GM03348 (cell line): ENCODE measurements around the gene BMERB1.
"Not testable (repeated sequence)": the region's sequence is repeated elsewhere in the genome, so short reads cannot be mapped to it uniquely, and the experiment has no call there.

ENCODE experiments used
- DNase-seq: peaks from one replicate; pipeline ENCODE4 v3.0.0; 2012; ENCODE audit warnings: low spot score

The BMERB1 gene

GRCh38 chr16:15434425-15435215 is at the start of gene BMERB1:
Gene BMERB1 (plus strand): TSS chr16:15434588. CDS start chr16:15434654, 66 bp downstream.
- DNase-seq, result peak; percentile 96

DNA sequence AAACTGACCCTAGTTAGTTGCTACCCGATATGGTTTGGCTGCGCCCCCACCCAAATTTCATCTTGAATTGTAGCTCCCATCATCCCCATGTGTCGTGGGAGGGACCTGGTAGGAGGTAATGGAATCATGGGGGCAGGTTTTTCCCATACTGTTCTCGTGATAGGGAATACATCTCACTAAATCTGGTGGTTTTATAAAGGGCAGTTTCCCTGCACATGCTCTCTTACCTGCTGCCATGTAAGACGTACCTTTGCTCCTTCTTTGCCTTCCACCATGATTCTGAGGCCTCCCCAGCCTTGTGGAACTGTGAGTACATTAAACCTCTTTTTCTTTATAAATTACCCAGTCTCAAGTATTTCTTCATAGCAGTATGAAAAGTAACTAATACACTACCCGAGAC is 46.3 kb upstream of the BMERB1 start:
- not testable (repeated sequence) for DNase-seq

DNA sequence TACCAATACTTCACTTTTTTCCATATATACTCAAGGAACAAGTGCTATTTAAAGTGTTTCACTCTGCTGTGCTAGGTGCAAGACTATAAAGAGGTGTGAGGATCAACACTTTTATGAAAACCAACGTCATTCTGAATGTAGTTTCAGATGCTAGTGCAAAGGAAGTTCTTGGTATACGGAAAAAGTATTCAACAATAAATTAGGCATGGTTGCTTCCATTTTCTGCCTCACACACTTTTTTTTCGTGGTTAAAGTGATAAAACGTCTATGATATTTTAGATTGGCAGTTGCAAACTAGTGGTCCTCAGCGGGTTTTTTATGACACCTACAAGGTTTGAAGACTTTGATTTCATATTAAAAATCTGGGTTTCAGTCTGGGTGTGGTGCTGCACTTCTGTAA is 44.5 kb upstream of the BMERB1 start:
- not testable (repeated sequence) for DNase-seq

DNA sequence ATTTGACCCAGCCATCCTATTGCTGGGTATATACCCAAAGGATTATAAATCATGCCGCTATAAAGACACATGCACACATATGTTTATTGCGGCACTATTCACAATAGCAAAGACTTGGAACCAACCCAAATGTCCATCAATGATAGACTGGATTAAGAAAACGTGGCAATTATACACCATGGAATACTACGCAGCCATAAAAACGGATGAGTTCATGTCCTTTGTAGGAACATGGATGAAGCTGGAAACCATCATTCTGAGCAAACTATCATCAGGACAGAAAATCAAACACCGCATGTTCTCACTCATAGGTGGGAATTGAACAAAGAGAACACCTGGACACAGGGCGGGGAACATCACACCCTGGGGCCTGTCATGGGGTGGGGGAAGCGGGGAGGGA is 41.4 kb upstream of the BMERB1 start:
- not testable (repeated sequence) for DNase-seq

- DNase-seq, result peak; percentile 50
Measured at GRCh38 chr16:15395631-15396508, 38.5 kb upstream of the BMERB1 start, which contains the start of gene MPV17L. Gene MPV17L (plus strand): TSS chr16:15395754. CDS start chr16:15395898, 144 bp downstream.

GRCh38 chr16:15396509-15396829 is 37.9 kb upstream of the BMERB1 start:
- not testable (repeated sequence) for DNase-seq

GRCh38 chr16:15396948-15397594 is 37.3 kb upstream of the BMERB1 start:
- no peak for DNase-seq

GRCh38 chr16:15398618-15399316 is 35.6 kb upstream of the BMERB1 start:
- no peak for DNase-seq

DNA sequence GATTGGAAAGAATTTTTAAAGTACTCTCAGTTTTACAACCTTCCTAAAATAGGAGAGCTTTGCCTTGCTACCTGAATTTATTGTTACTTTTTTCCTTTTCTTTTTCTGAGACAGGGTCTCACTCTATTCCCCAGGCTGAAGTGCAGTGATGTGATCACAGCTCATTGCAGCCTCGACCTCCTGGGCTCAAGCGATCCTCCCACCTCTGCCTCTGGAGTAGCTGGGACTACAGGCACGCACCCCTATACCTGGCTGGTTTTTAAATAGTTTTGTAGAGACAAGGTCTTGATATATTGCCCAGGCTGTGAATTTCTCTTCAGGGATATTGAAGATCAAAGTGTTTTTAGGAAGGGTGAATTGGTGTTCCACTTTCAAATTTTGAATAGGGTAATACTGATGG is 35.1 kb upstream of the BMERB1 start:
- no peak for DNase-seq

- DNase-seq, result not testable (repeated sequence)
Measured at GRCh38 chr16:15400314-15400713, 34.1 kb upstream of the BMERB1 start.

GRCh38 chr16:15401972-15402371 is 32.4 kb upstream of the BMERB1 start:
- no peak for DNase-seq

GRCh38 chr16:15403392-15403995 is 30.9 kb upstream of the BMERB1 start:
- DNase-seq, result no peak

DNA sequence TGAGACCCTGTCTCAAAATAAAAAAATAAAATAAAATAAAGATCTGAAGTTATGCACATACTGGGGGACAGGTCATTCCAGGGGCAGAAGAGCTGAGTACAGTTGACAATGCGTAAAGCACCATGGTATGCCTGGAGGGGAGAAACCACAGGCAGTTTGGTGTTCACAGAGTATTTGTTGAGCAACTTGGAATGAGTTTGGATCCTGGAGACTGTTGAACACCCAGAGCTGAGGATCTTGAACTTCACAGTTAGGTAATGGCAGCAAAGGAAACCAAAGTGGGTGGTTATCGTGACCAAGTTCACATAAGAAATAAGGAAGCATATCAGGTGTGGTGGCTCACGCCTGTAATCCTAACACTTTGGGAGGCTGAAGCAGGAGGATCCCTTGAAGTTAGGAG is 30.3 kb upstream of the BMERB1 start:
- DNase-seq, result not testable (repeated sequence)

DNA sequence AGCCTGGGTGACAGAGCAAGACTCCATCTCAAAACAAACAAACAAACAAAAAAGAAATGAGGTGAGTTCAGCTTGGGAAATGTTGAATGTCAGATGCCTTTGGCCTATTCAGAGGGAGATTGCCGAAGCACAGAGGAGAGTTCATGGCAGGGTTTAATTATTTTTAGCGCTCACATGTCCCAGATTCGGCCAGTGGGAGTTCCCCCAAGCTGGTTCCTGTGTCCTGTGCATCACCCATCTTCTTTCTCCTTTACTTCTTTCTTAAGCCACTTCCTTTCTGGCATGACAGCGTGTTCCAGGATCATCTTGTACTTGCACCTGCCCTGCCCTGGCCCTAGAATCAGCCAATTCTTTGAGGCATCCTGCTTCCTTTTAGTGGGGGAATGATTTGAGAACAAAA is 29.6 kb upstream of the BMERB1 start:
- DNase-seq, result no peak

GRCh38 chr16:15407756-15408155 is 26.6 kb upstream of the BMERB1 start:
- not testable (repeated sequence) for DNase-seq

GRCh38 chr16:15409476-15409875 is 24.9 kb upstream of the BMERB1 start:
- DNase-seq, result not testable (repeated sequence)

DNA sequence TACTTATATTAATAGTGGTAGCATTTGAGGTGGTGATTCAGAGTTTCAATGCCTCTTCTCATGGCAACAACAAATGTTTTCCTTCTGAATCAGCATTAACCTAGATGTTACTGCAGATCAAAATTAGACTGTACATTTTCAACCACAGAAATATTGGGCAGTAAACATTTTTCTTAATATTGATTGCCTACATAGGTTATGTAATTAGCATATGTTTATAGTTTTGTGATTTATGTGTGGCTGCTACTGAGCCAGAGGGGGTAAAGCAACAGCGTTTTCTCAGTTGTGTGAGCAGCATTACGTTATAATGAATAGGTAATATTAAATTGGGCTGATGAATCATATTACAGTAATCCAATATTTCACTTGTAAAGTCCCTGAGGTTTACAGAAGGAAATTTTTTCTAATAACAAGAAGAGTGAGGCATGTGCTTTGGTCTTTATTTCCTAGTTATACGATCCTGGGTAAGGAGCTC is 18.8 kb upstream of the BMERB1 start:
- no peak for DNase-seq

DNA sequence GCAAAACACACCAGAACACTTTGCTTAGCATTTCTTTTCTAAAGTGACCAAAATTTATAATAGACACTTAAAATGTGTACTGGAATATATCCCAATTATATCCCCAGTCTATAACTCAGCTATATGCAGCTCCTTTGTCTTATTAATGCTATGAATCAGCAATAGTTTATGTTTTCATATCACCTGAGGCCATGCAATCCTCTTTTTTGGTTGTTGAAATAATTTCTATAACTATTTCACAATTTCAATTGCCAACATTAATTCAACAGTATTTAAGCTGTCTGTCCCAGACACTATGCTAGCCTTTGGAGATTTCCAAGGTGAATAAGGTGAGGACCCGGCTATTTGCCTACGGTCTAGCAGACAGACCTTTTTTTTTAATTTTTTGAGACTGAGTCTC is 17.2 kb upstream of the BMERB1 start:
- DNase-seq, result no peak

- no peak for DNase-seq
Measured at GRCh38 chr16:15418206-15418605, 16.2 kb upstream of the BMERB1 start.

- not testable (repeated sequence) for DNase-seq
Measured at GRCh38 chr16:15421696-15422095, 12.7 kb upstream of the BMERB1 start.

DNA sequence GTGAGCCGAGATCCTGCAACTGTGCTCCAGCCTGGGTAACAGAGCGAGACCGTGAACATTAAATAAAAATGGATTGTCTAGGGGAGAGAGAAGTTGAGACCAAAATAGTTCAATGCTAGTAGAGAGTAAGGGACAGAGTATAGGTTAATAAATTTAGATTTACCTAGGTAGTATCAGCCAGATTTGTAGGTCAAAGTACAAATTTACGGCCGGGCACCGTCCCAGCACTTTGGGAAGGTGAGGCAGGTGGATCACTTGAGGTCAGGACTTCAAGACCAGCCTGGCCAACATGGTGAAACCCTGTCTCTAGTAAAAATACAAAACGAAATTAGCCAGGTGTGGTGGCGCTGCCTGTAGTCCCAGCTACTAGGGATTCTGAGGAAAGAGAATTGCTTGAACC is 12.2 kb upstream of the BMERB1 start:
- DNase-seq, result no peak
